Measurements from ENCODE around the gene SLC25A11.

- TF ChIP-seq JUND (IDR thresholded peaks at IDR 0.05): no peak
- no peak for TF ChIP-seq CTCF (IDR thresholded peaks at IDR 0.05)
- no peak for TF ChIP-seq EZH2phosphoT487 (IDR thresholded peaks at IDR 0.05; ENCODE audit: borderline replicate concordance, low read depth)
- no peak for TF ChIP-seq FOXM1 (IDR thresholded peaks at IDR 0.05; ENCODE audit: low read depth)
- no peak for TF ChIP-seq RFX5 (IDR thresholded peaks at IDR 0.05; ENCODE audit: low read length)
- TF ChIP-seq EP300 (IDR thresholded peaks at IDR 0.05; ENCODE audit: borderline replicate concordance in 1 of 2, low read depth in 1 of 2, low read length in 1 of 2): no peak
- no peak for TF ChIP-seq REST (IDR thresholded peaks at IDR 0.05; ENCODE audit: low read depth, low read length)
Measured at GRCh38 chr17:4913994-4914393, 25.9 kb downstream of the SLC25A11 start.
